GM18907 (cell line): ENCODE measurements around the gene CLASP1.
"Not testable (repeated sequence)": the region's sequence is repeated elsewhere in the genome, so short reads cannot be mapped to it uniquely, and the experiment has no call there.

Source experiments
- ATAC-seq: cut with Tn5 transposase; IDR thresholded peaks from one replicate; pipeline ENCODE4 v1.9.1; 2021; ENCODE audit warnings: mild to moderate bottlenecking, moderate library complexity; ENCODE audit not compliant: unreplicated experiment

Gene CLASP1

GRCh38 chr2:121387591-121388325, 261.5 kb downstream of the CLASP1 start:
- no peak for ATAC-seq

GRCh38 chr2:121386707-121387106, 262.6 kb downstream of the CLASP1 start:
- ATAC-seq: no peak

- ATAC-seq: no peak
Measured at GRCh38 chr2:121386102-121386501, 263.2 kb downstream of the CLASP1 start.

- ATAC-seq: no peak
Measured at GRCh38 chr2:121382744-121383143, 266.5 kb downstream of the CLASP1 start.

GRCh38 chr2:121377646-121378045, 271.6 kb downstream of the CLASP1 start:
- ATAC-seq: no peak

GRCh38 chr2:121376535-121377250, 272.6 kb downstream of the CLASP1 start:
- no peak for ATAC-seq

GRCh38 chr2:121375621-121376159, 273.6 kb downstream of the CLASP1 start:
- ATAC-seq: no peak

GRCh38 chr2:121374412-121375075, 274.7 kb downstream of the CLASP1 start:
- ATAC-seq: not testable (repeated sequence)

- no peak for ATAC-seq
Measured at GRCh38 chr2:121372721-121373353, 276.4 kb downstream of the CLASP1 start.

- ATAC-seq: no peak
Measured at GRCh38 chr2:121372082-121372481, 277.2 kb downstream of the CLASP1 start.

- no peak for ATAC-seq
Measured at GRCh38 chr2:121368836-121369235, 280.4 kb downstream of the CLASP1 start.

GRCh38 chr2:121368155-121368554, 281.1 kb downstream of the CLASP1 start:
- no peak for ATAC-seq

- ATAC-seq: no peak
Measured at GRCh38 chr2:121367246-121367900, 281.9 kb downstream of the CLASP1 start.

- no peak for ATAC-seq
Measured at GRCh38 chr2:121366040-121366439, 283.2 kb downstream of the CLASP1 start.

- no peak for ATAC-seq
Measured at GRCh38 chr2:121365061-121365460, 284.2 kb downstream of the CLASP1 start.

- no peak for ATAC-seq
Measured at GRCh38 chr2:121363632-121364420, 285.4 kb downstream of the CLASP1 start.

- ATAC-seq: no peak
Measured at GRCh38 chr2:121362774-121363173, 286.5 kb downstream of the CLASP1 start.

GRCh38 chr2:121362226-121362625, 287.0 kb downstream of the CLASP1 start:
- no peak for ATAC-seq

- ATAC-seq: no peak
Measured at GRCh38 chr2:121360566-121361300, 288.5 kb downstream of the CLASP1 start.
